HUES48 (cell line): ENCODE results near the gene GOLIM4.
"Not testable (repeated sequence)": the region's sequence is repeated elsewhere in the genome, so short reads cannot be mapped to it uniquely, and the experiment has no call there.

Experiments
- H3K27ac ChIP-seq: one replicate; pipeline ENCODE4 v1.7.0; 2013; ENCODE audit warnings: low read depth, low read length, inconsistent platforms
- H3K27me3 ChIP-seq: 2 replicates; pipeline ENCODE4 v1.6.1; 2013; ENCODE audit warnings: mild to moderate bottlenecking, low read length; ENCODE audit not compliant: control insufficient read depth, insufficient read depth
- H3K36me3 ChIP-seq: 2 replicates; pipeline ENCODE4 v1.6.1; 2013; ENCODE audit warnings: low read length; ENCODE audit not compliant: control insufficient read depth, insufficient read depth
- H3K4me1 ChIP-seq: 2 replicates; pipeline ENCODE4 v1.6.1; 2013; ENCODE audit warnings: mild to moderate bottlenecking, low read length; ENCODE audit not compliant: control insufficient read depth, insufficient read depth
- H3K4me3 ChIP-seq: 2 replicates; pipeline ENCODE4 v1.5.1; 2013; ENCODE audit warnings: mild to moderate bottlenecking, low read depth, low read length
- H3K9ac ChIP-seq: 2 replicates; pipeline ENCODE4 v1.6.1; 2013; ENCODE audit warnings: mild to moderate bottlenecking, low read depth, low read length, moderate library complexity
- H3K9me3 ChIP-seq: 2 replicates; pipeline ENCODE4 v1.6.1; 2013; ENCODE audit warnings: low read length; ENCODE audit not compliant: control insufficient read depth, insufficient read depth

Gene GOLIM4

DNA sequence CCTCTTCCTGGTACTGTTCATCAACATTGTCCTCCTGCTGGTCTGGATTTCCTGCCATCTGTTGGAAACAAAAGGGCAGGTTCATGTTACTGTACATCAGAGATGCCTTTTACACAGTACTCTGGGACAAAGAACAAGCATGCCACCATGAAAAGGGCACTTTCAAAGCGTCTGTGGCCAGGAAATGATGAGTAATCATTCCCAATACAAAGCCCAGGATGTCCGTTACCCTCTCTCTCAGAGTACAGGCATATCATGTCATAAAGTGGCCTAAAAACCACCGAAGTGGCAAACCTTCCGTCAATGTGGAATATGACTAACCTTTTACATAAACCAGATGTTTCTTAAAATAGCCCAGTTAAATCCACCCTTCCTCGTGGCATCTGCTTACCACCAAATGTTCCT, 71.2 kb downstream of the GOLIM4 start:
- H3K4me3 ChIP-seq = no peak overlapping the region
- H3K27me3 ChIP-seq = no peaks in the 10 kb centered on the region
- H3K4me1 ChIP-seq = no peaks in the 10 kb centered on the region
- H3K9ac ChIP-seq = no peak overlapping the region
- H3K9me3 ChIP-seq = no peaks in the 10 kb centered on the region
- H3K27ac ChIP-seq = no peak overlapping the region
- peaks cover 89% of the 10 kb centered on the region for H3K36me3 ChIP-seq

DNA sequence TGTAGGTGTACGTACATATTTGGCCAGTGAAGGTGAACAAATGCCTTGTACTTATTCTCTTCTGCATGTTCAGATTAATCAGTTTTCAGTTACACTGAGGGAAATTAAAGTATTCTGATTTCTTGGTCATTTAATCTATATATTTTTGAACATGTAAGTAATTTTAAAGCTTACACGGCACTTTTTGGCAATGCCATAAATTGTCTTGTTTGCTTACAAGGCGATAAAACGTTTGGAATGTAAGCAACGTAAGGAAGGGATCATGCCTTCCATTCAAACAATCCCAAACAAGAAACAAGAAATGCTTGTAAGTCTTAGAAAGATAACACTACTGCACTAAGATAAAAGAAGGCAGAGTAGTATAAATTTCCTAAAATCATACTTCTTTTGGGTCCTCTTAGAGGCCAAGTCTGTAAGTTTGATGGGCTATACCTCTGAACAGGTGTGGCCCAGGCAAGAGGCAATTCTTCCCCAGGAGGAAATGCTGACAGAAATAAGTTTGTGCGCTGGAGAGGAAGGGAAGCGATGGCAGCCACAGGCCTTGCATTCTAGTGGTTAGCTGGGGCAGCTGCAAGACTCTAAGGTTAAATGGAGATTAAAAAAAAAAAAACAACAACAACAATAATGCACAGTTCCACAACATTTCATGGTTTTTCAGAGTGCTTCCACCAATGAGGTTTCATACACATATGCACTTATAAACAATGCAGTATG, 73.8 kb downstream of the GOLIM4 start:
- Histone ChIP-seq H3K36me3 (peaks cover 71% of the 10 kb centered on the region), H3K9me3 (no peaks in the 10 kb centered on the region), H3K27ac (no peak overlapping the region), H3K4me3 (no peak overlapping the region), H3K9ac (no peak overlapping the region), H3K27me3 (no peaks in the 10 kb centered on the region), H3K4me1 (no peaks in the 10 kb centered on the region)

DNA sequence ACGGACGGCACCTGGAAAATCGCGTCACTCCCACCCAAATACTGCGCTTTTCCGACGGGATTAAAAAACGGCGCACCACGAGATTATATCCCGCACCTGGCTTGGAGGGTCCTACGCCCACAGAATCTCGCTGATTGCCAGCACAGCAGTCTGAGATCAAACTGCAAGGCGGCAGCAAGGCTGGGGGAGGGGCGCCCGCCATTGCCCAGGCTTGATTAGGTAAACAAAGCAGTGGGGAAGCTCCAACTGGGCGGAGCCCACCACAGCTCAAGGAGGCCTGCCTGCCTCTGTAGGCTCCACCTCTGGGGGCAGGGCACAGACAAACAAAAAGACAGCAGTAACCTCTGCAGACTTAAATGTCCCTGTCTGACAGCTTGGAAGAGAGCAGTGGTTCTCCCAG, 84.4 kb downstream of the GOLIM4 start:
- H3K4me1 ChIP-seq, H3K27me3 ChIP-seq, H3K27ac ChIP-seq, H3K9me3 ChIP-seq, H3K4me3 ChIP-seq, H3K9ac ChIP-seq: not testable (repeated sequence)
- peaks cover 19% of the 10 kb centered on the region for H3K36me3 ChIP-seq

GRCh38 chr3:168006584-168006983, 89.1 kb downstream of the GOLIM4 start:
- Histone ChIP-seq H3K9ac (no peak overlapping the region), H3K9me3 (no peaks in the 10 kb centered on the region), H3K36me3 (peaks cover 19% of the 10 kb centered on the region), H3K4me1 (no peaks in the 10 kb centered on the region; the same call in 1 of the 2 replicates), H3K27me3 (no peaks in the 10 kb centered on the region), H3K4me3 (no peak overlapping the region), H3K27ac (no peak overlapping the region)

DNA sequence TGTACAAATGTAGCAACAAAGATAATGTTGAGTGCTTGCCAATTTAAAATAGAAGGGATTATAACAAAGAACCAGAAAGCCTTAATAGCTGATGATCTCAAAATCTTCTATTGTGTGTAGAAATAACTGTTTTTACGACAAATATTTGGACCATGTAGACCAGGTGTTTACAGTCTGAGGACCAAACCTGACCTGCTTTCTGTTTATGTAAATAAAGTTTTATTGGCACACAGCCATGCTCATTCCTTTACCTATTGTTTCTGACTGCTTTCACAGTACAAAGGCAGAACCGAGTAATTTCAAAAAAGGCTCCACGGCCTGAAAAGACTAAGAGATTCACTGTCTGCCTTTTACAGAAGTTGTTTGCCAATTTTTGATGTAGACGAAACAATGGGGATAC, 91.8 kb downstream of the GOLIM4 start:
- Histone ChIP-seq H3K36me3 (0 out of 2 replicates have a peak, but pooled peaks cover under 1% of the 10 kb centered on the region), H3K9ac (no peak overlapping the region), H3K4me1 (no peaks in the 10 kb centered on the region), H3K9me3 (no peaks in the 10 kb centered on the region), H3K27ac (no peak overlapping the region), H3K4me3 (no peak overlapping the region), H3K27me3 (no peaks in the 10 kb centered on the region)

DNA sequence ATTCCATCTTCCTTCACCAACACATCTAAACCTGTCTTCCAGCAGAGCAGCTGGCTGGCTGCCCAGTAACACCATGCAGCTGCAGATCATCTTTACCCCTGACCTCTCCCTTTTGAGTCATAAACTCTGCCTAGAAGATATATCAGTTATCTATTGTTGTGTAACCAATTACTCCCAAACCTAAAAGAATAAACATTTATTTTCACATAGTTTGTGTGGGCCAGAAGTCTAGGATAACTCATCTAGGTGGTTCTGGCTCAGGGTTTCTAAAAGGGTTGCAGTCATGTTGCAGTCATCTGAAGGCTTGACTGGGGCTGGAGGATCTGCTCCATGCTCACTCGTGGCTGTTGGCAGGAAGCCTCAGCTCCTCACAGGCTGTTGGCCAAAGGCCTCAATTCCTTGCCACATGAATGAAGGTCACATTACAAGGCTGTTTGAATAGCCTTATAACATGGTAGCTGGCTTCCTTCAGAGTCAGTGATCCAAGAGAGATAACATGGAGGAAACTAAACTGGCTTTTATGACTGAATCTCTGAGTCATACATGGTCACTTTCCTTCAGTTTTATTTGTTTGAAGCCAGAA, 92.8 kb downstream of the GOLIM4 start:
- Histone ChIP-seq H3K9me3 (no peaks in the 10 kb centered on the region), H3K4me3 (no peak overlapping the region), H3K9ac (no peak overlapping the region), H3K36me3 (no peaks in the 10 kb centered on the region), H3K27me3 (no peaks in the 10 kb centered on the region), H3K4me1 (no peaks in the 10 kb centered on the region), H3K27ac (no peak overlapping the region)

DNA sequence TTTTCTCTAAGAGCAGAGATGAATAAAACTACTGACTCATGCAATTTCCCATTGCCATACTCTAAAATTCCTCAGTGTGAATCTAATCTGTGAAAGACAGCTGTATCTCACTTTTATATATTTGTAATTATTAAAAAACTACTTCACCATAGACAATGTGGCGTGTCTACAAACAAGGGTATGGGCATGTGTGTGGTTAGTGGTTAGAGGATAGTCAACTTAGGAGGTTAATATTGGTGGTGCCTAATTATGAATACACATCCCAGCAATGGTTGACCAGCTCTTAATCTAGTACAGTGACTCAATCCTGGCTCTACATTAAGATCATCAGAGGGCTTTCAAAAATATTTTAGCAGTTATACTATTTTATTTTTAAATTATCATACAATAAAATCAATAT, 94.5 kb downstream of the GOLIM4 start:
- no peak overlapping the region for H3K27ac ChIP-seq
- no peak overlapping the region for H3K4me3 ChIP-seq
- H3K4me1 ChIP-seq = no peaks in the 10 kb centered on the region
- H3K27me3 ChIP-seq = no peaks in the 10 kb centered on the region
- H3K9ac ChIP-seq = no peak overlapping the region
- H3K9me3 ChIP-seq = no peaks in the 10 kb centered on the region
- no peaks in the 10 kb centered on the region for H3K36me3 ChIP-seq

- H3K9me3 ChIP-seq = no peaks in the 10 kb centered on the region
- no peaks in the 10 kb centered on the region for H3K36me3 ChIP-seq
- no peaks in the 10 kb centered on the region for H3K4me1 ChIP-seq
- H3K4me3 ChIP-seq = no peak overlapping the region
- no peaks in the 10 kb centered on the region for H3K27me3 ChIP-seq
- H3K27ac ChIP-seq = no peak overlapping the region
- no peak overlapping the region for H3K9ac ChIP-seq
Measured at GRCh38 chr3:167998253-167998652, 97.5 kb downstream of the GOLIM4 start.

DNA sequence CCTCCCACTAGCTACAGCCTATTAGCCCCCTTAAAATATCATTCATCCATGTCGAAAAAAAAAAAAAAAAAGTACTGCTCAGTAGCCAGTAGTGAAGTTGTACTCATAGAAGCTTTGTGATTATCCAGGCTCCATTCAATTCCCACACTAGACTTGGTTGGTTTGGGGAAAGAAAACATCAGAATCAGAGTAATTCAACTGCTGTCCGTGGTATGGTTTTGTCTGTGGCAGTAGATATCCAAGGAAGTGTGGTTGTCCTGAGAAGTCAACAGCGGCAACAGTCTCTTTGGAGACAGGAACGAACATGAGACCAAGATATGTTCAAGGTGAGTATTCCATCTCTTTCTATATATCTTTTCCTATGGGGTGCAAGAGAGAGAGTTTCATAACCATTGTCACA, 99.2 kb downstream of the GOLIM4 start:
- no peaks in the 10 kb centered on the region for H3K9me3 ChIP-seq
- no peak overlapping the region for H3K9ac ChIP-seq
- no peaks in the 10 kb centered on the region for H3K27me3 ChIP-seq
- H3K36me3 ChIP-seq = no peaks in the 10 kb centered on the region
- no peaks in the 10 kb centered on the region for H3K4me1 ChIP-seq
- H3K4me3 ChIP-seq = no peak overlapping the region
- no peak overlapping the region for H3K27ac ChIP-seq

GRCh38 chr3:167992381-167992780, 103.3 kb downstream of the GOLIM4 start:
- H3K4me3 ChIP-seq = no peak overlapping the region
- H3K9me3 ChIP-seq = no peaks in the 10 kb centered on the region

GRCh38 chr3:167991213-167991612, 104.5 kb downstream of the GOLIM4 start:
- no peak overlapping the region for H3K9ac ChIP-seq
- H3K36me3 ChIP-seq = no peaks in the 10 kb centered on the region
- no peak overlapping the region for H3K4me3 ChIP-seq
- no peaks in the 10 kb centered on the region for H3K4me1 ChIP-seq
- H3K27me3 ChIP-seq = no peaks in the 10 kb centered on the region
- no peak overlapping the region for H3K27ac ChIP-seq
- H3K9me3 ChIP-seq = no peaks in the 10 kb centered on the region

More at GRCh38 chr3:167992381-167992780, 103.3 kb downstream of the GOLIM4 start:
- no peak overlapping the region for H3K27ac ChIP-seq
- H3K9ac ChIP-seq = no peak overlapping the region
- no peaks in the 10 kb centered on the region for H3K36me3 ChIP-seq
- H3K27me3 ChIP-seq = no peaks in the 10 kb centered on the region
- no peaks in the 10 kb centered on the region for H3K4me1 ChIP-seq
